GM19467 (cell line): ENCODE data around the gene KCNJ1.

ENCODE experiments used
- ATAC-seq: cut with Tn5 transposase; IDR thresholded peaks from one replicate; pipeline ENCODE4 v1.9.1; 2021; ENCODE audit warnings: mild to moderate bottlenecking, moderate library complexity; ENCODE audit not compliant: unreplicated experiment

The KCNJ1 gene

DNA sequence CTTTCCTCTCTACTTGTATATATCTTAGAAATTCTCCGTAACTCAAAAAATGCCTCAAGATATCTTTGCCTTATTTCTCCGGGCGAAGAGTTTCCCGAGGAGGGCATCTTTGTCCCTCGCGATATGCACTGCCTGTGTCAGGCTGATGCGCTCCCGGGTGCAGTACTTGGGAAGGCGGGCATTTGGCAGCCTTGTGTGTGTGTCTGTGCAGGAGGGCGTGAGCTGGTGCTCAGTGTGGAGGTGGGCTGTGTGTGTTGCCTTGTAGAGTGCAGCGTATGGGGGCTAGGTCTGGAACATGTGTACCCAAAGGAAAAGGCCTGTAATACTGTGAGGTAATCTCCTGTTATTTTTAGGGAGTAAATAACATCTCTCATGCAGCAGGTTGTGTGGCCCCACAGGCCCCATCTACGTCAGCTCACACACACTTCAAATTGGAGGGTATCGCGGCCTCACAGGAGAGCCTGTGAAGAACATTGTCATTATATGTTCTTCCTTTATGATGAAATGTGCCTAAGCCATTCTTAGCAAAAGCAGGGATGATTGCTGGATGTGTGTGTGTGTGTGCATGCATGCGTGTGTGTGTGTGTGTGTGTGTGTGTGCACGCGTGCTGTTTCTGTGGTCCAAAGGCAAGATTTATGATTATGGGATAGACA, 77.5 kb downstream of the KCNJ1 start:
- ATAC-seq, result no peak
